CD4-positive, alpha-beta T cell treated with Interleukin-17A for 4 hours (primary cell): ENCODE measurements around the gene TMOD4.

ENCODE experiments used
- DNase-seq: peaks from one replicate; pipeline ENCODE4 v3.0.0-alpha.2; 2020; ENCODE audit warnings: mixed read lengths

TMOD4 gene

DNA sequence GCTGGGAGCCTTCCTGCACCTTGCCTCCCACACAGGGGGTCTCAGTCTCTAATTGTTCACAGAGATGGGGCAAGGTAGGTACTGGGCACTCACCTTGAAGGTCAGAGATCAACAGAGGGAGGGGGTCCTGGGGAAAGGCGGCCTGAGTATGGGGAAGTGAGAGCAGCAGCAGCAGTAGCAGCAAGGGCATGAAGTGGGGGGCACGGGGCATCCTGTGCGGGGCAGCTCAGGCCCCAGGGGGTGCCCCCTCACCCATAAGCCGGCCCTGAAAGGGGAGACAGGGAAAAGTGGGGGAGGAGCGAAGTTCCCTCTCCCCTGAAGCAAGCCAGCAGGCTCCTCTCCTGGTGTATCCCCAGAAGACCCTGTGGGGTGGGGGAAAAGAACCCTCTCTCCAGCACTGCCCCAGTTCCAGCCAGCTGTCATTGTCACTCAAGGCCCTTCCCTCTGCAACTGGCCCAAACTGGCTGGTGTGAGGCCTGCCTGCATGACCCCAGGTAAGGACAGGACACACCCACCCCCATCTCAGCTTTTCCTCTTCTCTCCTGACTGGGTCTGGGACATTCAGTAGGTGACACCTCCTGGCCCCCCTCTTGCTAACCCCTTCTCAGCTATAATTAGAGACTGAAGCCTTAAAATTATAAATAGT, 33.2 kb downstream of the TMOD4 start:
- DNase-seq: no peak

DNA sequence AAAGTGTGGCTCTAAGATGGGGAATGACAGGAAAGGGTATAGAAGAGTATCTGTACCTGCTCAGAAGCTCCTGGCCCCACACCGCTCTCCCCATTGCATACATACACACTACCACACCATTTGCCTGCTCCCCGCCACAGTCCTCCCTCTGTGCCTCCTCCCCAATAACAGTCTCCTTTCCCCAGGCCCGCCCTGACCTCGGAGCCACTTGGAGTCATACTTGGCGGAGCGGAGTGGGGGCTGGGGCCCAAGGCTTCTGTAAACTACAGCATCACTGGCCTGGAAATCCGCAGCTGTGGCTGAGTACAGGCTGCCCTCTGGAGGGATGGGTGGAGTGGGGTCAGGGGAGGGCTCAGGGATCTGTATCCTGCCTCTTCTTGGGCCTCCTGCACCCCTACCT, 38.0 kb downstream of the TMOD4 start:
- no peak for DNase-seq

DNA sequence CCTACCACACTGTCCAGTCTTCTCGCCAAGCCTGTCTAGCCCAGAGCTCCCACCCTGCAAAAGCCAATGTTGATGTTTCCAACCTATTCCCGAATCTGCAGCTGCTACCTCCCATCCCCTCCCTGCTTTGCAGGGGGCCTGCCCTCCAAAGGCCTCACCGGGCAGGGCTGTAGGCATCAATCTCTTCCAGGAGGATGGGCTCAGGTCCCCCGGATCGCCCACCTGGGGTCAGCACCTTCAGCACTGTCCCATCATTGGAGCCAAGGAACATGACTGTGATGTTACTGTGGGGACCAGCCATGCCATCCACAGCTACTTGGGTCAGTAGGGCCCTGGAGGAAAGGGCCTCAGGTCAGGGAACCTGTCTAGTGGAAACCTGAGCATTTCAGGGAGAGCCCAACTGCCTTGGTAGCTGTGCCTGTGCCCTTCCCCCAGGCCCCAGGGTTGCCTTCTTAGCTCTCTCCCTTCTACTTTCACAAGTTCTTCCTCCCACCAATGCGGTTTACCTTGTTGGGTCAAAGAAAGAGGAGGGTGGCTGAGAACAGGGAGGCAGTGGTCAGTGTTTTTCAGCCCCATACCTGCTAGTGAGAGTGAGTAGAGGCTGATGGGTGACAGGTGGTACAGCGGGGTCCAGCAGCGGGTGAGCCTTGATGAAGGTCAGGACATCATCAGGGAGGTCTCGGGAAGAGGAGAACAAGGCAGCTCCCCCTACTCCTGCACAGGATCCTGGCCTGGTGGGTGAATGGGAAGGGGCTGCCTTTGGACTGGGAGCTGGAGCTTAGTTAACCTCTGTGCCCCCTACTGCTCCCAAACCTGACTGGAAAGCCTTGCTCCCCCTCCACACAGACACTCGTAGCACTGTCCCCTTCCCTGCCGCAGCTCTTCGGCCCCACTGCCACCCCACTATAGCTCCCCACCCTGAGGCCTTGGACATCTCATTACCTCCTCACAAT, 40.1 kb downstream of the TMOD4 start:
- DNase-seq: no peak

DNA sequence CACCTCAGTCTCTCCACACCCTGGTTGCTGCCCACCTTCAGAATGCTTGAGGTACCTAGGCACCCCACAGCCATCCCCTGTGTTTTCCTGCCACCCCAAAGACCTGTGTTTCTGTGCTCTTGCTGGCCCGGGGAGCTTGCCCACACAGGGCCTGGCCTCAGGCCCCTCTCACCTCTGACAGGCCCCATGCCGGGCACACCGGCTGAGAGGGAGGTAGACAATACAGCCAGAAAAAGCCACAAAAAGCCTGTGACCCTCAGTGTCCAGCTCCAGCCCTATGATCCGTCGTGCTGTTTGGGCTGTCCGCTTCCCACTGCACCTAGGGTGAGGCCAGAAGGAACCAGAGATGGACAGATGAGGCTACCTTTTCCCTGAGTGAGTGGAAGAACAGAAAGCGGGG, 40.8 kb downstream of the TMOD4 start:
- DNase-seq: no peak

DNA sequence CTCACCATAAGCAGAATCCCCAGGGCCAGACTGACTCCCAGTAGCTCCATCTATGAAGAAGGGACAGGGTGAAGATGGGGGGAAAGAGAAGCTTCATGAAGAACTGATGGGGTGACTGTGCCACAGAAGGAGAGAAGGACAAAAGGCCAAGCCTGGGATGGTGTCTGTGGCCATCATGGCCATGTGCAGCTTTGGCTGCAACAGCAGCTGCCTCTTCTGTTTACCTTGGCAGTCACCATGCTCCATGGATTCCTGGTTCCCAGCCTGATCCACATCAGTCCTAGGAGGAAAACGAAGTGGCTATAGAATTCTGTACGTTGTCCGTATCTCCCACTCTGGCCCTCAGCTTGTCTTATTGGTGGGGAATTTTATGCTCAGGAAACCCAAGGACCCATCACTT, 41.4 kb downstream of the TMOD4 start:
- DNase-seq: no peak

DNA sequence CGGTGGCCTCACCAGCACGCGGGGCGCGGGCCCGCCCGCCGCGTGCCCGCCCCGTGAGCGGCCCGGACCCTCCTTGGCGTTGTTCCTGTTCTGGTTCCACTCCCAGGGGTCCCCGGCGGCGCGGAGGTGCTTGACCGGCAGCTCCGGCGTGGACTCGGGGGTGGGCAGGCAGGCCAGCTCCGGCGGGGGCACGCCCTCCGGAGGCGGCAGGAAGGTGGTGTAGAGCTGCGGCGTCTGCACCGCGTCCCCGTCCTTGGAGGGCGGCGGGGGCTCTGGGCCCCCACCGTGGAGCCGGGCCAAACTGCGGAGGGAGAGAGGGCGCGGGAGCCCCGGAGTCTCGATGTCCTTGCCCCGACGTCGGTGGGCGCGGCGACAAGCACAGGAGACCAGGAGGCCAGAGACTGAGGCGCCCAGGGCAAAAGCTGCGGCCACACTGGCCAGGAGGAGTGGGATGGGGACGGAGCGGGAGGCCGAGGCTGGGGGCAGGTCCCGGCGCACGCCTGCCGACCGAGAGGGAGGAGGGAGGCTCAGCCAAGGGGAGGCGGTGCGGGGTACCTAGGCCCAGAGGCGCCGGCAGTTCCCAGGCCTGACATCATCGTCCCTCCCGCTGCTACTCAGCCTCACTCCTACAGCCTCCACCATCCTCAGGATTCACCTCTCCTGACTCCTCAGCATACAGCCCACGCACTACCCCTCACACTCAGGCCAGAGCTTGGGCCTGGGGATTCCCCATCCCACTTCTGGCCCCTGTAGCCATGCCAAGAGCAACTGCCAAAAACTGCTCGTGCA, 42.6 kb downstream of the TMOD4 start:
- DNase-seq: no peak

DNA sequence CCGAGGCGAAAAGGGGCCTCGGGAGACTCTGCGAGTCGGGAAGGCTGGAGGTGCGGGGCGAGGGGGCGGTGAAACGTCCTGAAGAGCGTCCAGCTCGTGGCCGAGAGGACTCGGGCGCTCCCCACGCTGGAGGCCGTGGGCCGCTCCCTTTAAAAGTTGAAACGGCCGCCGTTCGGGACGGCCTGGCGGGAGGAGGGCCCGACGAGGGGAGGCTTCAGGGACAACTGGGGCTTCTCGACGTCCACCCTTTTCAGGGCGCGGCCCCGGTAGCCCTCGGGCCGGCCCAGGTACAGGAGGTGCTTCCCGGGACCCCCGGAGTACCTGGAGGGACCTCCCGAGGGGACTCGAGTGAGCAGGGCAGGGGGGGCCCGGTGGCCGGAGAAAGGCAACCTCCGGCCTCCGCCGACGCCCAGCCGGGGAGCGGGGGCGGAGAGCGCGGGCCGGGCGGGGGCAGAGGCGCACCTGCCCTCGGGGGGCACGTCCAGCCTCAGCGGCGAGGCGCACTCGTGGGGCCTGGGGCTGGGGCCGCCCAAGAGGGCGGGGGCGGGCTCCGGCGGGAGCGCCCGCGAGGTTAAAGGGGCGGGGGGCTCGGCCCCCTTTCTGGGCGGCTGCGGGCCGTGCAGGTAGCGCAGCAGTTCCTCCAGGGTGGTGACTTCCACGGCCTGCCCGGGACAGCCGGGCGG, 43.3 kb downstream of the TMOD4 start:
- DNase-seq: no peak

DNA sequence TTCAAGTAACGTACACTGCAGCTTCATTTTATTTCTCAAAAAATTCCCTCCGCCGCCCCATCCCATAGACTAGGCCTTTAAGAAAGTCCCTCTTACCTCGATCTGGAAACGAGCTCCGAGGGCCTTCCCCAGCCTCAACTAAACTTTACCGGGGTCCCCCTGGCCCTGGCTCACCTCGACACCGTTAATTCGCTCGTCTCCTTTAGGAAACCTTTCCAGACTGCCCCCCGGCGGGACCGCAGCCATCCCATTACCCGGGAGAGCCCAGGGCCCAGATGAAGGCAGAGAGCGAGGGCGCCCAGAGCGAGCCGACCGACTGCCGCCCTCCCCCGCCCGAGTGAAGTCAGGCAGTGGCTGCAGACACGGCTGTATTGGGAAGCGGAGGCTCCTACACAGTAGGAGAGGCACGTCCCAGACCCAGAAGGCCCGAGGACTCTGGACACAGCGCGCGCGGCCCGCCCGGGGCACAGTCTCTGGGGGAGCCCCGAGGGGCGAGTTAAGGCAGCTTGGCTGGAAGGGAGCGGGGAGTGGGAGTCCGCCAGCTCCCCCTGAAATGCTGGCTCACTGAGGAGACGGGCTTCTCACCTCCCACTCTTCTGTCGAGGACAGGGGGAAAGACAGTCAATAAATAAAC, 44.0 kb downstream of the TMOD4 start:
- no peak for DNase-seq

DNA sequence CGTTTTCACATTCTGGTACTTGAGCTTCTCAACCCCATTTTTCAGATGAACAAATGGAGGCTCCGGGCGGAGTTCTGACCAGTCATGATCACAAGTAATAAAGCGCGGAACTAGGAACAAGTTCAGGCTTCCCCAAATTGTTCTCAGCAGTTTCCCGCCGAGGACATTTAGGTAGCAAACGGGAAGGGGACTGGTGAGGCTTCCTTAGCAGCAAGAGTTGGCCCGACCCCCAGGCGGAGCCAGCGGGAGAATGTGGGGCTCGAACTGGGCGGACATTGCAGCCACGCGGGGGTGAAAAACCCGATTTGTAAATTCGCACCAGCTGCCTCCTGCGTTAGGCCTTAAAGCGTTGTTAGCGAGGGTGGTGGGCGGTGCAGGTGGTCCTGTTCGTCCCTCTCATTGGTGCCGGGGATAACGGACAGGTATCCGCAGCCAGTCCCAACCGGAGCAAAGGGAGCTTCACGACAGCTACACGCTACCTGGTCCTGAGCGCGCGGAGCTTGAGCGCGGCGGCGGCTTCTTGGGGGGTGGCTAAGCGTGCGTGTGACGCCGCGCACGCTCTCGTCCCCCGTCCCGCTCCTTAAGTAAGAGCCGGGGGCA, 44.7 kb downstream of the TMOD4 start:
- peak; percentile 83 for DNase-seq

DNA sequence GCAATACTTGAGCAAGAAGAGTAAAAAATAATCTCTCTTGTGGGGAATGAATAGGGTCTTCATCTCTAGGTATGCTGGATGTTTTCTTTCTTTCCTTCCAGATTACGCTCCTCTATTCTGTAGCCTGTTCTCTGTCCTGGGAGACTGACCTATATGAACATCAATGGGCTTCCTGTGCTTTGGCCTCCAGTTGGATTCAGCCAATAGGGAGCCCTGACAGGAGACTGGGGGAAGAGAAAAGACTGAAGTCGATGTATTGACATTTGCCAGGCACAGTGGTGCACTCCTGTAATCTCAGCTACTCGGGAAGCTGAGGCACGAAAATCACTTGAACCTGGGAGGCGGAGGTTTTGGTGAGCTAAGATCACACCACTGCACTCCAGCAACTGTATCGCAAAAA, 47.0 kb downstream of the TMOD4 start:
- no peak for DNase-seq

DNA sequence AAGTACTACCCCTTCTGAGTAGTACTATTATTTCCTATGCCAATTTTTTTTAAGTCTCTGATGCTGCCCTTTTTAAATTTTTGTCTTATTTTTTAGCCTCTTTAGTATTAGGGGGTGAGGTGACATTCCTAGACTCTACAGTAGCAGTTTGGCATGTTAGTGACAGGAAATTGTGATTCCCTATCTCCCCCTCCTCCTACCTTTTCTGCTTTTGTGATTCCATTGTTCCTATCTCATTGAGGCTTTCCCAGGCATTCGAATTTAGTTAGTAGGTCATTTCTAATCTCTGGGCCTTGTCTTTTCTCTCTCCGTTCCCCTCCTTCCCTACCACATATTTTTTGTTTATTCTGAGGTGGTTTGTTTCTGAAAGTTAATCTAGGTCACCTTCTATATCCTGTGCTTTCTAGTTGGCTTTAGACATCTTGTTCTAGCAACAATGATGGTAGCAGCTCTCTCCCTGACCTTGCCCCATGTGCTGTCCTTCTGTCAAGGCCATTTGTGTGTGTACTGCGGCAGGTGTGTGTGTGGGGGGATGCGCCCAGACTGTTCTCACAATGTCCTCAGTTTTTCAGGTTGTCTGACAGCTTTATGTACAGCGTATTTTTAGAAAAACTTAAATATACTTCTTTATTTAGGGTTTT, 50.9 kb downstream of the TMOD4 start:
- DNase-seq: no peak
